Cardiac fibroblast (primary cell): Measurements from ENCODE around the gene CASZ1.

Experiments used
- DNase-seq, 2 donors: peaks; one replicate each; pipeline versions ENCODE4 v3.0.0 to v3.0.0-alpha.2; 2010; ENCODE audit warnings: low read depth in 2 of 2
- H3K4me3 ChIP-seq, 2 donors: replicated peaks in 1 of 2; 1 replicate in 1 of 2; 2 replicates in 1 of 2; pipeline ENCODE4 v1.5.1; 2011; ENCODE audit warnings: low read depth in 2 of 2, low read length in 2 of 2, mild to moderate bottlenecking in 2 of 2, moderate library complexity in 1 of 2
- CTCF ChIP-seq: IDR thresholded peaks from one replicate; pipeline ENCODE4 v1.5.1; 2011; ENCODE audit warnings: low read depth, mild to moderate bottlenecking, low read length, inconsistent platforms

CASZ1 gene

DNA sequence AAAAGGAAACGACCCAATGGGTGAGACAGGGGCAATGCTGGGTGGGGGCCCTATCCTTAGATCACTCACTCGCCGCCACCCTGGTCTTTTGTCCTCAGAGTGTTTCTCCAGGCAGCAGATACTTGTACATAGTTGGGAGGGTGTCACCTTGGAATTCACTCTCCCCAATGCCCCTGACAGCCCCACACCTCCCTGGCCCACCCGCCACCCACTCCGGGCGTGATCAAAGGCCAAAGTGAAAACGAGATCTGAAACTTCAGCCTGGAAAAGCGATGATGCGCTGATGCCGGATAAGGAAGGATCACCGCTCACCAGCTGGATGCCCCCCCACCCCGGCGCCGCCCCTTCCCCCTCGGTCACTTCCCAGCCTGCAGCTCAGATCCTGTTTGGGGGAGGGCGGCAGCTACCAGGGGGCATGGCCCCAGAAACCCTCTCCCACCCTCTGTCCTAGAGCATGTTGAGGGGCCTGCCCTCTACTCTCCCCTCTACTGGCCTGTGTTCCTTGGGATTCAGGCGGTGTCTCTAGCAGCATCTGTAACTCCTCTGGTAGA is 33.6 kb upstream of the CASZ1 start:
- DNase-seq, result no peak
- H3K4me3 ChIP-seq, result no peak overlapping the region
- no peak for TF ChIP-seq CTCF

DNA sequence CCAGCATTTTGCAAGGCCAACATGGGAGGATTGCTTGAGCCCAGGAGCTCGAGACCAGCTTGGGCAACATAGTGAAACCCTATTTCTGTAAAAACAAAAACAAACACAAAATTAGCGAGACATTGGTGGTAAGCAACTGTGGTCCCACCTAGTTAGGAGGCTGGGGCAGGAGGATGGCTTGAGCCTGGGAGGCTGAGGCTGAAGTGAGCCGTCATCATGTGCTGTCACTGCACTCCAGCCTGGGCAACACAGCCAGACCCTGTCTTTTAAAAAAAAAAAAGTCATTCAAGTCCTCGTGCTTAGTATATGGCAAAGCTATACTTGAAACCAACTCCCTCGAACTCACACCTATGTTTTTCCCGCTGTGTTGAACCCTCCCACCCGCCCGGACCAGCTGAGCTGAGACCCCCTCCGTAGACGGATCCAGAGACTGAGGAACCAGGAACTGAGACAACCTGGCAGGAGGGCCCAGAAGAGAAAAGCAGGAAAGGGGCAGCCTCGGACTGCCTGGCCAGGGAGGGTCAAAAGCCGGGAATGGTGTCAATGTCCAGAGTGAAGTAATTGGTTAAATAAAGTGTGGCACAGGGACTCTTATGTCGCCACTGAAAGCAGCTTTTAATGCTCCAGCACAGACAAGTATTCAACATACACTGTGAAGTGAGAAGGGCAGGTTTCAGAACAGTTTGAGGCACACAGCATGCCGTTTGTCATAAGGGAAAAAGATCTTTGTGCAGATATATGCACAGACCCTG is 32.8 kb upstream of the CASZ1 start:
- H3K4me3 ChIP-seq, result no peak overlapping the region
- no peak for DNase-seq
- no peak for TF ChIP-seq CTCF

DNA sequence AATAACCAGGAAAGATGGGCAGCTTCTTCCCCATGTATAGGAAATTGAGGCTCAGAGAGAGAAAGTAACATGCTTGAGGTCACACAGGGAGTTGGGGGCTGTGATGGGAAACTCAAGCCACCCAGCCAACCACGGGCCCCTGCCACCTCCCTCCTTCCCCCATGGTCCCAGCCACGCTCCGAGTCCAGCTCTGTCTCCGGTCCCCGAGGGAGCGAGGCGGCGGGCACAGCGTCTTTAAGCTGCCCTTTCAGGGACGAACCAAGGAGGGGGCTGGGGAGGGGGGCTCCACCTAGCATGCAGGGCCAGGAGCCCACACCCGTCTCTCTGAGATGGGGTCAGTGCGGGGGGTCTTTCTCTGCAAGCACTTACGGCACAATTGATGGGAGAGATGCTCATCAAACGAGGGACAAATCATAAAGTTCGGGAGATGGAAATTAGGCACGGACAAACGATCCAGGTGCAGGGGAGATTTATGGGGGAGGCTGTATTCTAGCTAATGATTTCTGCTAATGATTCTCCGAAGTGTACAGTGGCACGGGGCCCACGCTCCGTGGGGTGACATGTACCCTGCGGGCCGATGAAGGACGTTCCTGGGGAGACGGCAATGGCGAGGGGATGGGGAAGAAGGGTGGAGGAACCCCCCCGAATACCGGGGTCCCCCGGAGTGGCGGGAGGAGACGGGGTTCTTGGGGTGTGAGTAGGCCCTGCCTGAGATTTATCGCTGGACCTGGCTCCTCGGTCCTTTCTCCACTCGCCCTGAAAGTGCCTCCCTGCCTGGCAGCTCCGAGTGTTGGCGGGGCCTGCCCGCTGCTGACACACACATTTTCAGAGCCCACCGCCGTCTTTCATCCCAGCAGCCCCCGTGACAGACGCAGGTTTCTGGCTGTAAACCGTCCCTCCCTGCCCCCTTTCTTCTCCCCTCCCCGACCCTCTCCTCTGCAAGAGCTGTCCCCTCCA is 31.2 kb upstream of the CASZ1 start:
- H3K4me3 ChIP-seq, result no peak overlapping the region
- no peak for DNase-seq
- no peak for TF ChIP-seq CTCF

GRCh38 chr1:10825592-10825991 is 29.1 kb upstream of the CASZ1 start:
- TF ChIP-seq CTCF, result no peak
- no peak overlapping the region for H3K4me3 ChIP-seq
- no peak for DNase-seq

- no peak overlapping the region for H3K4me3 ChIP-seq
Measured at GRCh38 chr1:10824821-10825540, 28.5 kb upstream of the CASZ1 start.

More at GRCh38 chr1:10824821-10825540, 28.5 kb upstream of the CASZ1 start:
- TF ChIP-seq CTCF, result no peak
- DNase-seq, result peak; percentile 52 to 69
